Caco-2 (cell line): Measurements from ENCODE around the gene RXRG. TPM values are rescaled to one million over a fixed set of nuclear protein-coding genes. Genes with fewer than 3 reads are reported as not detected.

ENCODE experiments used
- Bru-seq: library from RNA; stranded (reverse); fragments of 400-500 nt; gene quantifications from one replicate; lab custom pipeline; 2021; lab: Mats Ljungman, UMichigan
- BruChase-seq, 2 experiments: library from RNA; stranded (reverse); fragments of 400-500 nt; gene quantifications; one replicate each; lab custom pipeline; 2021; lab: Mats Ljungman, UMichigan
- BruUV-seq: library from RNA; stranded (reverse); fragments of 400-500 nt; replicated peaks from 2 replicates; lab custom pipeline; 2021; lab: Mats Ljungman, UMichigan
- CTCF ChIA-PET: fragments of 300-600 bp; sonication (Branson Sonifier 250); formaldehyde crosslinking; loops from one replicate; lab custom pipeline; 2022; ENCODE audit warnings: antibody characterized with exemption; lab: Charles Lee
- POLR2A ChIA-PET: fragments of 300-600 bp; sonication (Branson Sonifier 250); formaldehyde crosslinking; loops from one replicate; lab custom pipeline; 2022; ENCODE audit warnings: antibody characterized with exemption; lab: Charles Lee
- DNase-seq, 2 experiments: peaks; one replicate each; pipeline versions ENCODE4 v3.0.0 to v3.0.0-alpha.2; 2020 to 2022
- H3K27me3 ChIP-seq: replicated peaks from 2 replicates; pipeline ENCODE4 v1.6.0; 2011; ENCODE audit warnings: low read length; ENCODE audit not compliant: control insufficient read depth, insufficient read depth
- H3K36me3 ChIP-seq: 2 replicates; pipeline ENCODE4 v1.5.1; 2011; ENCODE audit warnings: low read length; ENCODE audit not compliant: control insufficient read depth, insufficient read depth
- H3K4me1 ChIP-seq: fragments of 250-450 bp; sonication (Bioruptor Pico); 2 replicates; pipeline ENCODE4 v1.5.1; 2020; ENCODE audit warnings: mild to moderate bottlenecking
- H3K4me3 ChIP-seq: 2 replicates; pipeline ENCODE4 v1.5.1; 2011; ENCODE audit warnings: low read depth, mild to moderate bottlenecking, control low read depth, low read length
- H3K9me3 ChIP-seq: fragments of 250-450 bp; sonication (Bioruptor Pico); 2 replicates; pipeline ENCODE4 v1.5.1; 2020; ENCODE audit warnings: mild to moderate bottlenecking, moderate library complexity
- H3K27ac Mint-ChIP-seq: one replicate; pipeline ENCODE4 v1.8.0; 2022; ENCODE audit warnings: mixed read lengths; ENCODE audit not compliant: unreplicated experiment
- H3K27me3 Mint-ChIP-seq: one replicate; pipeline ENCODE4 v1.8.0; 2022; ENCODE audit warnings: mixed read lengths; ENCODE audit not compliant: insufficient read depth, unreplicated experiment
- H3K36me3 Mint-ChIP-seq: one replicate; pipeline ENCODE4 v1.8.0; 2022; ENCODE audit warnings: mild to moderate bottlenecking, mixed read lengths; ENCODE audit not compliant: insufficient read depth, unreplicated experiment
- H3K4me1 Mint-ChIP-seq: one replicate; pipeline ENCODE4 v1.8.0; 2022; ENCODE audit warnings: low read depth, mixed read lengths; ENCODE audit not compliant: unreplicated experiment
- H3K4me3 Mint-ChIP-seq: one replicate; pipeline ENCODE4 v1.8.0; 2022; ENCODE audit warnings: mild to moderate bottlenecking, moderate library complexity, mixed read lengths; ENCODE audit not compliant: unreplicated experiment
- H3K9me3 Mint-ChIP-seq: one replicate; pipeline ENCODE4 v1.8.0; 2022; ENCODE audit warnings: mixed read lengths; ENCODE audit not compliant: unreplicated experiment
- CTCF ChIP-seq, 2 experiments: fragments of 200-600 bp in 1 of 2; IDR thresholded peaks; 1 replicate in 1 of 2; 2 replicates in 1 of 2; pipeline versions ENCODE4 v1.5.1 to v1.8.0; 2011 to 2022; ENCODE audit warnings: antibody characterized with exemption in 1 of 2, control low read depth in 1 of 2, inconsistent platforms in 1 of 2, low read depth in 1 of 2, low read length in 1 of 2, mild to moderate bottlenecking in 1 of 2, moderate library complexity in 1 of 2; ENCODE audit not compliant: insufficient read depth in 1 of 2, severe bottlenecking in 1 of 2, unreplicated experiment in 1 of 2
- intact Hi-C: fragments of 100-400 bp; cut with micrococcal nuclease; formaldehyde crosslinking; loops from one replicate; pipeline ENCODE4 v1.10.0; 2022; ENCODE audit not compliant: unreplicated experiment
- long read RNA-seq: library from polyadenylated mRNA; stranded (forward); transcript quantifications from one replicate; pipeline ENCODE4 v2.0.0, GENCODE V29; 2022
- total RNA-seq: library from RNA; stranded (reverse); gene quantifications from 2 replicates; pipeline ENCODE4 v1.2.3, GENCODE V29; 2022

Gene RXRG
- total RNA-seq, result not detected in 2 replicates
- percentile 2 among the genes with signal in this experiment for Bru-seq, nascent RNA
- not detected for BruChase-seq, experiment 1, labeled RNA remaining after a 2-hour chase
- BruChase-seq, experiment 2, labeled RNA remaining after a 6-hour chase, result not detected
- long read RNA-seq, result 0 reads

- BruUV-seq, result no TSS peak
- no peak within 1 kb of the TSS for H3K27ac Mint-ChIP-seq
- no peak for DNase-seq
- Histone ChIP-seq H3K4me1 (no peaks in the 10 kb centered on the region), H3K4me3 (no peak within 1 kb of the TSS), H3K27me3 (no peaks in the 10 kb centered on the region), H3K36me3 (no peaks in the 10 kb centered on the region), H3K9me3 (no peaks in the 10 kb centered on the region)
- ChIA-PET POLR2A (no interaction called here), CTCF (no interaction called here)
- no peaks in the 10 kb centered on the region for H3K9me3 Mint-ChIP-seq
- intact Hi-C loops, result no loop called here
- peaks cover 15% of the 10 kb centered on the region for H3K27me3 Mint-ChIP-seq
- no peak for TF ChIP-seq CTCF (IDR thresholded peaks at IDR 0.05; ENCODE audit: insufficient read depth in 1 of 2, low read depth in 1 of 2, low read length in 1 of 2, severe bottlenecking in 1 of 2, unreplicated experiment in 1 of 2)
- H3K36me3 Mint-ChIP-seq, result no peaks in the 10 kb centered on the region
- no peaks in the 10 kb centered on the region for H3K4me1 Mint-ChIP-seq
- no peak within 1 kb of the TSS for H3K4me3 Mint-ChIP-seq
These were observed at the start of gene RXRG for GRCh38 chr1:165444897-165445370. Gene RXRG, minus strand, starts transcription at chr1:165445126. Its CDS starts 233 bp downstream, at chr1:165444893.

- intact Hi-C loops, result loop anchor here (5.0 kb wide), 1 partner anchor 99 kb away; no protein-coding TSS in a partner anchor
- Histone ChIP-seq H3K4me3 (no peak overlapping the region), H3K36me3 (no peaks in the 10 kb centered on the region), H3K4me1 (no peaks in the 10 kb centered on the region), H3K9me3 (no peaks in the 10 kb centered on the region), H3K27me3 (no peaks in the 10 kb centered on the region)
- Mint-ChIP-seq H3K36me3 (no peaks in the 10 kb centered on the region), H3K4me1 (no peaks in the 10 kb centered on the region), H3K27me3 (no peaks in the 10 kb centered on the region), H3K4me3 (no peak overlapping the region), H3K27ac (no peak overlapping the region), H3K9me3 (no peaks in the 10 kb centered on the region)
- no TSS peak for BruUV-seq
- CTCF ChIA-PET, result no interaction called here
- no peak for TF ChIP-seq CTCF (IDR thresholded peaks at IDR 0.05; ENCODE audit: insufficient read depth in 1 of 2, low read depth in 1 of 2, low read length in 1 of 2, severe bottlenecking in 1 of 2, unreplicated experiment in 1 of 2)
- POLR2A ChIA-PET, result interaction anchor here (0.8 kb wide), 1 partner anchor 99 kb away, joined by 3 read pairs; no protein-coding TSS in a partner anchor
- DNase-seq, result no peak
These were observed 48.0 kb upstream of the RXRG start for GRCh38 chr1:165492845-165493373.

- Mint-ChIP-seq H3K27ac (no peak overlapping the region), H3K36me3 (no peaks in the 10 kb centered on the region), H3K27me3 (no peaks in the 10 kb centered on the region), H3K4me1 (no peaks in the 10 kb centered on the region), H3K4me3 (no peak overlapping the region), H3K9me3 (no peaks in the 10 kb centered on the region)
- no TSS peak for BruUV-seq
- H3K27me3 ChIP-seq, result no peaks in the 10 kb centered on the region
- intact Hi-C loops, result loop anchor here (5.0 kb wide), 1 partner anchor 102 kb away; no protein-coding TSS in a partner anchor
- H3K36me3 ChIP-seq, result no peaks in the 10 kb centered on the region
- CTCF ChIA-PET, result no interaction called here
- no peak for TF ChIP-seq CTCF (IDR thresholded peaks at IDR 0.05; ENCODE audit: insufficient read depth in 1 of 2, low read depth in 1 of 2, low read length in 1 of 2, severe bottlenecking in 1 of 2, unreplicated experiment in 1 of 2)
- H3K4me1 ChIP-seq, result no peaks in the 10 kb centered on the region
- no peak overlapping the region for H3K4me3 ChIP-seq
- H3K9me3 ChIP-seq, result no peaks in the 10 kb centered on the region
- POLR2A ChIA-PET, result no interaction called here
- no peak for DNase-seq
These were observed 45.2 kb upstream of the RXRG start for GRCh38 chr1:165490175-165490574.
